GM23248 (cell line): ENCODE data around the gene BRI3BP. TPM values are rescaled to one million over a fixed set of nuclear protein-coding genes. Genes with fewer than 3 reads are reported as not detected.

Source experiments
- DNase-seq: peaks from one replicate; pipeline ENCODE4 v3.0.0-alpha.2; 2015
- H2AFZ ChIP-seq: fragments of 200-600 bp; sonication (generic); 2 replicates; pipeline ENCODE4 v1.6.1; 2016; ENCODE audit warnings: antibody characterized with exemption
- H3F3A ChIP-seq: fragments of 200-600 bp; sonication (generic); 2 replicates; pipeline ENCODE4 v1.6.1; 2016; ENCODE audit warnings: mild to moderate bottlenecking, antibody characterized with exemption, mixed run types; ENCODE audit not compliant: insufficient read depth
- H3K27ac ChIP-seq: fragments of 200-600 bp; sonication (generic); 2 replicates; pipeline ENCODE4 v1.5.1; 2016; ENCODE audit warnings: mild to moderate bottlenecking
- H3K27me3 ChIP-seq: fragments of 200-600 bp; sonication (generic); replicated peaks from 2 replicates; pipeline ENCODE4 v1.6.1; 2016; ENCODE audit warnings: mild to moderate bottlenecking; ENCODE audit not compliant: insufficient read depth
- H3K36me3 ChIP-seq: fragments of 200-600 bp; sonication (generic); 2 replicates; pipeline ENCODE4 v1.6.1; 2016; ENCODE audit warnings: low read depth, mild to moderate bottlenecking
- H3K4me1 ChIP-seq: fragments of 200-600 bp; sonication (generic); 2 replicates; pipeline ENCODE4 v1.6.1; 2016; ENCODE audit warnings: mild to moderate bottlenecking; ENCODE audit not compliant: insufficient read depth
- H3K4me2 ChIP-seq: fragments of 200-600 bp; sonication (generic); one replicate; pipeline ENCODE4 v1.6.1; 2016; ENCODE audit warnings: mild to moderate bottlenecking; ENCODE audit not compliant: unreplicated experiment
- H3K4me3 ChIP-seq: fragments of 200-600 bp; sonication (generic); 2 replicates; pipeline ENCODE4 v1.5.1; 2016; ENCODE audit warnings: mild to moderate bottlenecking
- H3K79me2 ChIP-seq: fragments of 200-600 bp; sonication (generic); 2 replicates; pipeline ENCODE4 v1.6.1; 2016; ENCODE audit warnings: mild to moderate bottlenecking; ENCODE audit not compliant: insufficient read depth
- H3K9ac ChIP-seq: fragments of 200-600 bp; sonication (generic); 2 replicates; pipeline ENCODE4 v1.6.1; 2016; ENCODE audit warnings: mild to moderate bottlenecking
- H3K9me2 ChIP-seq: fragments of 200-600 bp; sonication (generic); 2 replicates; pipeline ENCODE4 v1.6.1; 2016; ENCODE audit warnings: mixed run types, mild to moderate bottlenecking, moderate library complexity; ENCODE audit not compliant: insufficient read depth
- H3K9me3 ChIP-seq: fragments of 200-600 bp; sonication (generic); one replicate; pipeline ENCODE4 v1.6.1; 2017; ENCODE audit warnings: low read depth
- H4K20me1 ChIP-seq: fragments of 200-600 bp; sonication (generic); 2 replicates; pipeline ENCODE4 v1.6.0; 2016; ENCODE audit not compliant: insufficient read depth
- EZH2 ChIP-seq: fragments of 200-600 bp; sonication (generic); IDR thresholded peaks from 2 replicates; pipeline ENCODE4 v1.6.1; 2018; ENCODE audit warnings: antibody characterized with exemption, mild to moderate bottlenecking; ENCODE audit not compliant: insufficient read depth, poor library complexity, severe bottlenecking
- EZH2phosphoT487 ChIP-seq: fragments of 200-600 bp; sonication (generic); IDR thresholded peaks from 2 replicates; pipeline ENCODE4 v1.6.1; 2018; ENCODE audit warnings: antibody characterized with exemption, moderate library complexity, mild to moderate bottlenecking, low read depth; ENCODE audit not compliant: insufficient read depth
- WGBS, 2 experiments: methylation state at CpG; one replicate each; pipeline ENCODE4 v1.1.6; 2015 to 2017; ENCODE audit warnings: low lambda C conversion rate in 2 of 2, low coverage in 1 of 2; ENCODE audit errors: missing lambda C conversion rate in 2 of 2; 5-methylcytosine and 5-hydroxymethylcytosine counted together
- in situ Hi-C: fragments of 300-500 bp; cut with MboI; formaldehyde crosslinking; loops from 2 replicates; pipeline ENCODE4 v1.15.0; 2020
- polyA plus RNA-seq: library from polyadenylated mRNA; unstranded; fragments of >200 nt; fragmentation: Nextera tagmentation; extraction: Ambion mirVana; gene quantifications from 2 replicates; pipeline ENCODE4 v1.2.1, GENCODE V29; 2016
- total RNA-seq: library from RNA; depleted of rRNA; stranded (reverse); fragments of >200 nt; shearing (Covaris generic); gene quantifications from 2 replicates; pipeline ENCODE4 v1.2.3, GENCODE V29; 2014

The BRI3BP gene
- total and polyA plus RNA-seq, 2 experiments from 2014 or later: 3.5 to 4.2 TPM

GRCh38 chr12:125001636-125002035 is 8.2 kb downstream of the BRI3BP start:
- no peaks in the 10 kb centered on the region for H3K79me2 ChIP-seq
- DNase-seq: no peak
- WGBS, 2 experiments: 92 to 97% methylated on average over 3 of the region's 3 CpGs
- H3K9me3 ChIP-seq: no peaks in the 10 kb centered on the region
- no peak overlapping the region for H3K4me3 ChIP-seq
- TF ChIP-seq EZH2phosphoT487 (no peak), EZH2 (no peak)
- no peaks in the 10 kb centered on the region for H3K27me3 ChIP-seq
- no peaks in the 10 kb centered on the region for H3F3A ChIP-seq
- H3K9ac ChIP-seq: no peak overlapping the region
- H3K36me3 ChIP-seq: no peaks in the 10 kb centered on the region
- no peak overlapping the region for H3K27ac ChIP-seq
- no peaks in the 10 kb centered on the region for H3K9me2 ChIP-seq
- H2AFZ ChIP-seq: no peak overlapping the region
- no peaks in the 10 kb centered on the region for H4K20me1 ChIP-seq
- H3K4me1 ChIP-seq: no peaks in the 10 kb centered on the region
- H3K4me2 ChIP-seq: no peak overlapping the region
- in situ Hi-C loops: no loop called here

GRCh38 chr12:125003021-125003420 is 9.6 kb downstream of the BRI3BP start:
- no peaks in the 10 kb centered on the region for H3K4me1 ChIP-seq
- no peaks in the 10 kb centered on the region for H3F3A ChIP-seq
- H3K9me3 ChIP-seq: no peaks in the 10 kb centered on the region
- TF ChIP-seq EZH2 (no peak), EZH2phosphoT487 (no peak)
- no peaks in the 10 kb centered on the region for H3K79me2 ChIP-seq
- 86 to 98% methylated on average over 8 to 9 of the region's 9 CpGs for WGBS, 2 experiments
- H3K9me2 ChIP-seq: no peaks in the 10 kb centered on the region
- H3K4me2 ChIP-seq: no peak overlapping the region
- no peak overlapping the region for H2AFZ ChIP-seq
- H3K36me3 ChIP-seq: no peaks in the 10 kb centered on the region
- no peak for DNase-seq
- no peak overlapping the region for H3K9ac ChIP-seq
- no peaks in the 10 kb centered on the region for H3K27me3 ChIP-seq
- H3K27ac ChIP-seq: no peak overlapping the region
- H4K20me1 ChIP-seq: no peaks in the 10 kb centered on the region
- no peak overlapping the region for H3K4me3 ChIP-seq
- in situ Hi-C loops: no loop called here

GRCh38 chr12:125004621-125005020 is 11.2 kb downstream of the BRI3BP start:
- Histone ChIP-seq H3K36me3 (no peaks in the 10 kb centered on the region), H3K27me3 (no peaks in the 10 kb centered on the region), H3K9ac (no peak overlapping the region), H4K20me1 (no peaks in the 10 kb centered on the region), H3K4me3 (no peak overlapping the region), H3K9me3 (no peaks in the 10 kb centered on the region), H3K9me2 (no peaks in the 10 kb centered on the region), H3F3A (no peaks in the 10 kb centered on the region), H3K4me1 (no peaks in the 10 kb centered on the region), H3K27ac (no peak overlapping the region), H2AFZ (no peak overlapping the region), H3K79me2 (no peaks in the 10 kb centered on the region), H3K4me2 (no peak overlapping the region)
- in situ Hi-C loops: no loop called here
- no peak for TF ChIP-seq EZH2
- no peak for TF ChIP-seq EZH2phosphoT487
- WGBS, 2 experiments: 97 to 100% methylated on average over 6 of the region's 6 CpGs
- no peak for DNase-seq

GRCh38 chr12:125005652-125006051 is 12.2 kb downstream of the BRI3BP start:
- Histone ChIP-seq H3F3A (no peaks in the 10 kb centered on the region), H3K36me3 (no peaks in the 10 kb centered on the region), H3K27me3 (no peaks in the 10 kb centered on the region), H2AFZ (no peak overlapping the region), H3K4me3 (no peak overlapping the region), H3K4me1 (no peaks in the 10 kb centered on the region), H3K4me2 (no peak overlapping the region), H4K20me1 (no peaks in the 10 kb centered on the region), H3K9ac (no peak overlapping the region), H3K27ac (no peak overlapping the region), H3K9me3 (no peaks in the 10 kb centered on the region), H3K9me2 (no peaks in the 10 kb centered on the region), H3K79me2 (no peaks in the 10 kb centered on the region)
- no peak for DNase-seq
- 84 to 86% methylated on average over 14 of the region's 14 CpGs for WGBS, 2 experiments
- TF ChIP-seq EZH2phosphoT487 (no peak), EZH2 (no peak)
- in situ Hi-C loops: no loop called here

GRCh38 chr12:125006365-125006764 is 12.9 kb downstream of the BRI3BP start:
- no peak overlapping the region for H3K9ac ChIP-seq
- in situ Hi-C loops: no loop called here
- DNase-seq: no peak
- H3K36me3 ChIP-seq: no peaks in the 10 kb centered on the region
- H3K9me2 ChIP-seq: no peaks in the 10 kb centered on the region
- TF ChIP-seq EZH2phosphoT487: no peak
- TF ChIP-seq EZH2: no peak
- 95 to 100% methylated on average over 11 of the region's 11 CpGs for WGBS, 2 experiments
- H4K20me1 ChIP-seq: no peaks in the 10 kb centered on the region
- H3K4me1 ChIP-seq: no peaks in the 10 kb centered on the region
- H3F3A ChIP-seq: no peaks in the 10 kb centered on the region
- H3K4me2 ChIP-seq: no peak overlapping the region
- H3K9me3 ChIP-seq: no peaks in the 10 kb centered on the region
- H3K27ac ChIP-seq: no peak overlapping the region
- H2AFZ ChIP-seq: no peak overlapping the region
- no peaks in the 10 kb centered on the region for H3K79me2 ChIP-seq
- no peak overlapping the region for H3K4me3 ChIP-seq
- H3K27me3 ChIP-seq: no peaks in the 10 kb centered on the region
